Measurements from ENCODE around the gene DCAF12.

DNA sequence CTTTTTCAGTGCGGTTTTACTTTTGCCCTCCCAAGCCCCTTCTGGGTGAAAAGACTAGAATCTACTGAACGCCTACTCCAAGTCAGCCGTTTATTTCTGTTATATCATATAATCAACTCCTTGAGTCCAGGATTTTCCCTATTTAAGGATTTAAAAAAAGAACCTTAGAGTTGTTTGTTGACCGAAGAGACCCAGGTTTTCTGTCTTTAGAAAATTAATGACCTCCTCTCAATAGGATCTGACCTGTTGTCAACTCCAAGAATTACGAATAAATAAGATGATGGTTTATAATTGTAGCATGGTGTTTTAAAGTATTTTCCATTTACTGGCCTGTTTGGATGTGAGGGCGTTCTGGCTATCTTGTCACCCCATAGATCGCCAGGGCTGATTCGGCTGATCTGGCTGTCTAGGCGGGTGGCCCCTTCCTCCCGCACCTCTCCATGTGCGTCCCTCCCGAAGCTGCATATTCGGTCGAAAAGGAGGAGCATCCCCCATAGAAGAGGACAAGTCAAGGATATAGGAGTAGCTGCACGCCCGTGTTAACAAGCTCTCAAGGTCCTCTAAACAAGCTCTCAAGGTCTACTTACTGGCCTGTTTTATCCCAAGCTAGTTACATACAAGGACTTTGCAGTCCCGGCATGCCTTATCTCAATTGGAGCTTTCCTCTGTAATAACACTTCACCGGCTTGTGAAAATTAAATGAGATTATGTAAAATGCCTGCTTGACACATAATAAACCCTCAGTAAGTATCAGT lies 76.7 kb downstream of the DCAF12 start:
- TF ChIP-seq CREB1 (IDR thresholded peaks at IDR 0.05; ENCODE audit: low read depth) = no peak
- TF ChIP-seq TAF1 (IDR thresholded peaks at IDR 0.05; ENCODE audit: low read depth) = no peak
- TF ChIP-seq EP300 (IDR thresholded peaks at IDR 0.05; ENCODE audit: borderline replicate concordance) = no peak
- TF ChIP-seq, protein P1, sequence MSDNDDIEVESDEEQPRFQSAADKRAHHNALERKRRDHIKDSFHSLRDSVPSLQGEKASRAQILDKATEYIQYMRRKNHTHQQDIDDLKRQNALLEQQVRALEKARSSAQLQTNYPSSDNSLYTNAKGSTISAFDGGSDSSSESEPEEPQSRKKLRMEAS (IDR thresholded peaks at IDR 0.05) = no peak
- no peak for TF ChIP-seq EGR1 (IDR thresholded peaks at IDR 0.05)
- no peak for TF ChIP-seq YY1 (IDR thresholded peaks at IDR 0.05; ENCODE audit: low read depth)
- TF ChIP-seq, protein P2, sequence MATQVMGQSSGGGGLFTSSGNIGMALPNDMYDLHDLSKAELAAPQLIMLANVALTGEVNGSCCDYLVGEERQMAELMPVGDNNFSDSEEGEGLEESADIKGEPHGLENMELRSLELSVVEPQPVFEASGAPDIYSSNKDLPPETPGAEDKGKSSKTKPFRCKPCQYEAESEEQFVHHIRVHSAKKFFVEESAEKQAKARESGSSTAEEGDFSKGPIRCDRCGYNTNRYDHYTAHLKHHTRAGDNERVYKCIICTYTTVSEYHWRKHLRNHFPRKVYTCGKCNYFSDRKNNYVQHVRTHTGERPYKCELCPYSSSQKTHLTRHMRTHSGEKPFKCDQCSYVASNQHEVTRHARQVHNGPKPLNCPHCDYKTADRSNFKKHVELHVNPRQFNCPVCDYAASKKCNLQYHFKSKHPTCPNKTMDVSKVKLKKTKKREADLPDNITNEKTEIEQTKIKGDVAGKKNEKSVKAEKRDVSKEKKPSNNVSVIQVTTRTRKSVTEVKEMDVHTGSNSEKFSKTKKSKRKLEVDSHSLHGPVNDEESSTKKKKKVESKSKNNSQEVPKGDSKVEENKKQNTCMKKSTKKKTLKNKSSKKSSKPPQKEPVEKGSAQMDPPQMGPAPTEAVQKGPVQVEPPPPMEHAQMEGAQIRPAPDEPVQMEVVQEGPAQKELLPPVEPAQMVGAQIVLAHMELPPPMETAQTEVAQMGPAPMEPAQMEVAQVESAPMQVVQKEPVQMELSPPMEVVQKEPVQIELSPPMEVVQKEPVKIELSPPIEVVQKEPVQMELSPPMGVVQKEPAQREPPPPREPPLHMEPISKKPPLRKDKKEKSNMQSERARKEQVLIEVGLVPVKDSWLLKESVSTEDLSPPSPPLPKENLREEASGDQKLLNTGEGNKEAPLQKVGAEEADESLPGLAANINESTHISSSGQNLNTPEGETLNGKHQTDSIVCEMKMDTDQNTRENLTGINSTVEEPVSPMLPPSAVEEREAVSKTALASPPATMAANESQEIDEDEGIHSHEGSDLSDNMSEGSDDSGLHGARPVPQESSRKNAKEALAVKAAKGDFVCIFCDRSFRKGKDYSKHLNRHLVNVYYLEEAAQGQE (IDR thresholded peaks at IDR 0.05; ENCODE audit: low read depth) = no peak
- no peak for TF ChIP-seq FOXM1 (IDR thresholded peaks at IDR 0.05; ENCODE audit: borderline replicate concordance, low read depth)
